ENCODE measurements around the gene POU6F2. TPM values are rescaled to one million over a fixed set of nuclear protein-coding genes. Genes with fewer than 3 reads are reported as not detected.

The POU6F2 gene
- total RNA-seq, 1 donor from 2014 or later = 9.2 TPM

GRCh38 chr7:39197831-39198230 lies 220.1 kb downstream of the POU6F2 start:
- no peaks in the 10 kb centered on the region for H3K27me3 Mint-ChIP-seq (ENCODE audit: low read depth)
- H3K36me3 Mint-ChIP-seq = no peaks in the 10 kb centered on the region
- H3K4me3 Mint-ChIP-seq = no peak overlapping the region
- TF ChIP-seq CTCF (IDR thresholded peaks at IDR 0.05; ENCODE audit: unreplicated experiment) = no peak
- peaks cover 28% of the 10 kb centered on the region for H3K4me1 Mint-ChIP-seq
- H3K27ac Mint-ChIP-seq = peak overlapping the region; percentile 81
- H3K9me3 Mint-ChIP-seq = no peaks in the 10 kb centered on the region
- no peak for DNase-seq (ENCODE audit: low spot score in 2 of 2, unreplicated experiment in 2 of 2)

GRCh38 chr7:39198556-39198955 lies 220.8 kb downstream of the POU6F2 start:
- peak overlapping the region; percentile 81 for H3K27ac Mint-ChIP-seq
- DNase-seq (ENCODE audit: low spot score in 2 of 2, unreplicated experiment in 2 of 2) = no peak

GRCh38 chr7:39199006-39199405 lies 221.3 kb downstream of the POU6F2 start:
- Mint-ChIP-seq H3K4me1 (peaks cover 28% of the 10 kb centered on the region), H3K27me3 (ENCODE audit: low read depth) (no peaks in the 10 kb centered on the region), H3K27ac (no peak overlapping the region), H3K4me3 (no peak overlapping the region), H3K36me3 (no peaks in the 10 kb centered on the region), H3K9me3 (no peaks in the 10 kb centered on the region)
- no peak for DNase-seq (ENCODE audit: low spot score in 2 of 2, unreplicated experiment in 2 of 2)
- no peak for TF ChIP-seq CTCF (IDR thresholded peaks at IDR 0.05; ENCODE audit: unreplicated experiment)

More at GRCh38 chr7:39198556-39198955, 220.8 kb downstream of the POU6F2 start:
- Mint-ChIP-seq H3K4me3 (no peak overlapping the region), H3K27me3 (ENCODE audit: low read depth) (no peaks in the 10 kb centered on the region), H3K4me1 (peaks cover 28% of the 10 kb centered on the region), H3K36me3 (no peaks in the 10 kb centered on the region), H3K9me3 (no peaks in the 10 kb centered on the region)
- no peak for TF ChIP-seq CTCF (IDR thresholded peaks at IDR 0.05; ENCODE audit: unreplicated experiment)

GRCh38 chr7:39199951-39200350 lies 222.2 kb downstream of the POU6F2 start:
- H3K27me3 Mint-ChIP-seq (ENCODE audit: low read depth) = no peaks in the 10 kb centered on the region
- TF ChIP-seq CTCF (IDR thresholded peaks at IDR 0.05; ENCODE audit: unreplicated experiment) = no peak
- no peaks in the 10 kb centered on the region for H3K36me3 Mint-ChIP-seq
- no peaks in the 10 kb centered on the region for H3K9me3 Mint-ChIP-seq
- H3K27ac Mint-ChIP-seq = no peak overlapping the region
- H3K4me1 Mint-ChIP-seq = peaks cover 28% of the 10 kb centered on the region
- no peak for DNase-seq (ENCODE audit: low spot score in 2 of 2, unreplicated experiment in 2 of 2)
- no peak overlapping the region for H3K4me3 Mint-ChIP-seq

- Mint-ChIP-seq H3K27ac (no peak overlapping the region), H3K36me3 (no peaks in the 10 kb centered on the region), H3K27me3 (ENCODE audit: low read depth) (no peaks in the 10 kb centered on the region), H3K4me1 (peaks cover 28% of the 10 kb centered on the region), H3K4me3 (no peak overlapping the region), H3K9me3 (no peaks in the 10 kb centered on the region)
- no peak for DNase-seq (ENCODE audit: low spot score in 2 of 2, unreplicated experiment in 2 of 2)
- no peak for TF ChIP-seq CTCF (IDR thresholded peaks at IDR 0.05; ENCODE audit: unreplicated experiment)
These were observed 224.3 kb downstream of the POU6F2 start for GRCh38 chr7:39202041-39202440.

- H3K4me3 Mint-ChIP-seq = no peak overlapping the region
- H3K36me3 Mint-ChIP-seq = no peaks in the 10 kb centered on the region
- DNase-seq (ENCODE audit: low spot score in 2 of 2, unreplicated experiment in 2 of 2) = no peak
- no peaks in the 10 kb centered on the region for H3K9me3 Mint-ChIP-seq
- no peak for TF ChIP-seq CTCF (IDR thresholded peaks at IDR 0.05; ENCODE audit: unreplicated experiment)
- H3K4me1 Mint-ChIP-seq = no peaks in the 10 kb centered on the region
- no peaks in the 10 kb centered on the region for H3K27me3 Mint-ChIP-seq (ENCODE audit: low read depth)
- no peak overlapping the region for H3K27ac Mint-ChIP-seq
These were observed 232.7 kb downstream of the POU6F2 start for GRCh38 chr7:39210362-39210761.

All from mesothelial cell of epicardium (in vitro differentiated cells).